H9 (cell line): Measurements from ENCODE around the gene SOCS6. TPM values are rescaled to one million over a fixed set of nuclear protein-coding genes. Genes with fewer than 3 reads are reported as not detected.

Experiments
- DNase-seq: peaks from one replicate; pipeline ENCODE4 v3.0.0-alpha.2; 2017
- H2AFZ ChIP-seq: one replicate; pipeline ENCODE4 v1.6.1; 2013; ENCODE audit warnings: mild to moderate bottlenecking, low read length, control low read depth, moderate library complexity
- H2AK5ac ChIP-seq: 2 replicates; pipeline ENCODE4 v1.6.1; 2013; ENCODE audit warnings: low read length, control low read depth, mixed read lengths; ENCODE audit not compliant: insufficient read length
- H2BK120ac ChIP-seq: one replicate; pipeline ENCODE4 v1.6.1; 2013; ENCODE audit warnings: low read depth, mild to moderate bottlenecking, low read length, control low read depth, inconsistent platforms; ENCODE audit not compliant: poor library complexity, severe bottlenecking
- H2BK12ac ChIP-seq: 2 replicates; pipeline ENCODE4 v1.6.1; 2013; ENCODE audit warnings: low read length, control low read depth, mixed read lengths, low read depth; ENCODE audit not compliant: insufficient read length
- H2BK15ac ChIP-seq: 2 replicates; pipeline ENCODE4 v1.6.1; 2013; ENCODE audit warnings: low read depth, low read length, control low read depth
- H2BK20ac ChIP-seq: one replicate; pipeline ENCODE4 v1.6.1; 2013; ENCODE audit warnings: low read depth, mild to moderate bottlenecking, low read length, control low read depth, inconsistent platforms; ENCODE audit not compliant: poor library complexity, severe bottlenecking
- H2BK5ac ChIP-seq: 2 replicates; pipeline ENCODE4 v1.6.1; 2013; ENCODE audit warnings: low read length, control low read depth, mixed read lengths; ENCODE audit not compliant: insufficient read length
- H3K14ac ChIP-seq: 2 replicates; pipeline ENCODE4 v1.6.1; 2013; ENCODE audit warnings: low read length, control low read depth; ENCODE audit not compliant: insufficient read depth
- H3K18ac ChIP-seq: 2 replicates; pipeline ENCODE4 v1.6.1; 2013; ENCODE audit warnings: low read depth, mild to moderate bottlenecking, mixed read lengths, low read length, control low read depth; ENCODE audit not compliant: insufficient read length
- H3K23ac ChIP-seq: 2 replicates; pipeline ENCODE4 v1.6.1; 2013; ENCODE audit warnings: low read length, control low read depth, mixed read lengths, low read depth; ENCODE audit not compliant: insufficient read length
- H3K23me2 ChIP-seq: 2 replicates; pipeline ENCODE4 v1.6.1; 2013; ENCODE audit warnings: low read depth, mild to moderate bottlenecking, mixed read lengths, low read length, control low read depth; ENCODE audit not compliant: insufficient read length, poor library complexity, severe bottlenecking
- H3K27ac ChIP-seq: 2 replicates; pipeline ENCODE4 v1.5.1; 2013; ENCODE audit warnings: low read length, control low read depth, mixed read lengths, low read depth; ENCODE audit not compliant: insufficient read length
- H3K27me3 ChIP-seq: 2 replicates; pipeline ENCODE4 v1.6.1; 2013; ENCODE audit warnings: low read length, control low read depth, inconsistent platforms; ENCODE audit not compliant: insufficient read depth
- H3K4ac ChIP-seq: 2 replicates; pipeline ENCODE4 v1.6.1; 2013; ENCODE audit warnings: low read depth, mild to moderate bottlenecking, control low read depth, inconsistent platforms, low read length, moderate library complexity
- H3K4me1 ChIP-seq: 2 replicates; pipeline ENCODE4 v1.6.1; 2013; ENCODE audit warnings: low read length, control low read depth, inconsistent platforms; ENCODE audit not compliant: insufficient read depth
- H3K4me2 ChIP-seq: 2 replicates; pipeline ENCODE4 v1.6.1; 2013; ENCODE audit warnings: low read length, control low read depth, mixed read lengths; ENCODE audit not compliant: insufficient read length, insufficient read depth
- H3K56ac ChIP-seq: 2 replicates; pipeline ENCODE4 v1.6.1; 2013; ENCODE audit warnings: low read depth, mild to moderate bottlenecking, mixed read lengths, low read length, control low read depth; ENCODE audit not compliant: insufficient read length
- H3K79me1 ChIP-seq: 2 replicates; pipeline ENCODE4 v1.6.1; 2013; ENCODE audit warnings: low read depth, mild to moderate bottlenecking, moderate library complexity, low read length, control low read depth, inconsistent platforms; ENCODE audit not compliant: insufficient read depth, poor library complexity, severe bottlenecking
- H3K79me2 ChIP-seq: 2 replicates; pipeline ENCODE4 v1.6.1; 2013; ENCODE audit warnings: low read length, control low read depth, inconsistent platforms; ENCODE audit not compliant: insufficient read depth
- H3K9ac ChIP-seq: 2 replicates; pipeline ENCODE4 v1.6.1; 2013; ENCODE audit warnings: low read length, control low read depth, mixed read lengths; ENCODE audit not compliant: insufficient read length; ENCODE audit errors: extremely low read depth
- H3K9me3 ChIP-seq: one replicate; pipeline ENCODE4 v1.6.1; 2013; ENCODE audit warnings: low read depth, low read length, inconsistent platforms; ENCODE audit not compliant: control insufficient read depth
- H3T11ph ChIP-seq: one replicate; pipeline ENCODE4 v1.6.1; 2013; ENCODE audit warnings: mild to moderate bottlenecking, low read length, control low read depth, inconsistent platforms
- H4K20me1 ChIP-seq: one replicate; pipeline ENCODE4 v1.6.1; 2013; ENCODE audit not compliant: control insufficient read depth, insufficient read length, insufficient read depth
- H4K5ac ChIP-seq: 2 replicates; pipeline ENCODE4 v1.6.1; 2013; ENCODE audit warnings: low read depth, mild to moderate bottlenecking, mixed read lengths, low read length, control low read depth; ENCODE audit not compliant: insufficient read length
- H4K8ac ChIP-seq: replicated peaks from 2 replicates; pipeline ENCODE4 v1.6.1; 2013; ENCODE audit warnings: low read length, control low read depth, mixed read lengths, low read depth; ENCODE audit not compliant: insufficient read length
- H4K91ac ChIP-seq: 2 replicates; pipeline ENCODE4 v1.6.1; 2013; ENCODE audit warnings: low read depth, mild to moderate bottlenecking, moderate library complexity, mixed read lengths, low read length, control low read depth; ENCODE audit not compliant: insufficient read length
- H3K27ac Mint-ChIP-seq, 3 experiments: 2 replicates in 2 of 3; 3 replicates in 1 of 3; pipeline ENCODE4 v1.8.0; 2020 to 2021; ENCODE audit warnings: mixed read lengths in 3 of 3, mild to moderate bottlenecking in 1 of 3, moderate library complexity in 1 of 3
- H3K27me3 Mint-ChIP-seq: 2 replicates; pipeline ENCODE4 v1.8.0; 2021; ENCODE audit warnings: low read depth, mild to moderate bottlenecking, moderate library complexity, mixed read lengths
- H3K36me3 Mint-ChIP-seq, 3 experiments: 2 replicates in 2 of 3; 3 replicates in 1 of 3; pipeline ENCODE4 v1.8.0; 2020 to 2021; ENCODE audit warnings: low read depth in 3 of 3, mixed read lengths in 3 of 3; ENCODE audit not compliant: insufficient read depth in 1 of 3
- H3K4me1 Mint-ChIP-seq, 2 experiments: 2 replicates each; pipeline ENCODE4 v1.8.0; 2020; ENCODE audit warnings: mixed read lengths in 2 of 2
- H3K4me3 Mint-ChIP-seq, 2 experiments: 2 replicates in 1 of 2; 3 replicates in 1 of 2; pipeline ENCODE4 v1.8.0; 2020 to 2021; ENCODE audit warnings: mild to moderate bottlenecking in 2 of 2, mixed read lengths in 2 of 2, moderate library complexity in 1 of 2
- H3K9me3 Mint-ChIP-seq, 2 experiments: 2 replicates in 1 of 2; 3 replicates in 1 of 2; pipeline ENCODE4 v1.8.0; 2020; ENCODE audit warnings: mild to moderate bottlenecking in 2 of 2, mixed read lengths in 2 of 2, moderate library complexity in 1 of 2
- CTCF ChIP-seq: fragments of 200-600 bp; sonication (generic); conservative IDR thresholded peaks from 3 replicates; pipeline ENCODE4 v1.8.0; 2021; ENCODE audit warnings: antibody characterized with exemption, mild to moderate bottlenecking
- WGBS: extraction: QIAGEN DNeasy Blood & Tissue Kit; methylation state at CpG from one replicate; pipeline ENCODE4 v1.1.7; 2013; ENCODE audit warnings: missing lambda C conversion rate, low lambda C conversion rate, mixed read lengths; ENCODE audit not compliant: insufficient read length; ENCODE audit errors: extremely low coverage; 5-methylcytosine and 5-hydroxymethylcytosine counted together
- total RNA-seq: library from RNA; stranded (reverse); gene quantifications from 2 replicates; pipeline ENCODE4 v1.2.1, GENCODE V29; 2021

The SOCS6 gene
- total RNA-seq, 1 experiment from 2014 or later, result 24.5 TPM

- Mint-ChIP-seq H3K4me3 (no peak overlapping the region), H3K27me3 (no peaks in the 10 kb centered on the region), H3K36me3 (peaks cover 19 to 30% (median 25%) of the 10 kb centered on the region in 3 experiments), H3K9me3 (peaks cover 6 to 9% of the 10 kb centered on the region in 2 experiments; a peak in 4 of 5 replicates), H3K4me1 (peaks cover 30 to 37% of the 10 kb centered on the region in 2 experiments), H3K27ac (no peak overlapping the region)
- no peak overlapping the region for H3T11ph ChIP-seq
- no peak overlapping the region for H3K4me2 ChIP-seq
- no peak overlapping the region for H4K5ac ChIP-seq
- H3K27me3 ChIP-seq, result no peaks in the 10 kb centered on the region
- no peaks in the 10 kb centered on the region for H3K23me2 ChIP-seq
- no peak overlapping the region for H3K14ac ChIP-seq
- no peak for DNase-seq
- no peaks in the 10 kb centered on the region for H3K79me2 ChIP-seq
- H2BK5ac ChIP-seq, result no peak overlapping the region
- H3K79me1 ChIP-seq, result no peaks in the 10 kb centered on the region
- H3K56ac ChIP-seq, result no peak overlapping the region
- no peak overlapping the region for H3K4ac ChIP-seq
- TF ChIP-seq CTCF, result no peak
- no peaks in the 10 kb centered on the region for H3K4me1 ChIP-seq
- no peak overlapping the region for H2BK15ac ChIP-seq
- no peak overlapping the region for H2BK12ac ChIP-seq
- peaks cover 7% of the 10 kb centered on the region for H3K9me3 ChIP-seq
- no CpG with 5 or more reads among the region's 1 CpG for WGBS
- no peak overlapping the region for H2AK5ac ChIP-seq
- no peak overlapping the region for H2AFZ ChIP-seq
- no peak overlapping the region for H2BK120ac ChIP-seq
- no peak overlapping the region for H3K18ac ChIP-seq
- no peak overlapping the region for H3K23ac ChIP-seq
- H3K27ac ChIP-seq, result no peak overlapping the region
- no peak overlapping the region for H4K8ac ChIP-seq
- H2BK20ac ChIP-seq, result no peak overlapping the region
- no peak overlapping the region for H4K91ac ChIP-seq
- no peak overlapping the region for H3K9ac ChIP-seq
- H4K20me1 ChIP-seq, result no peaks in the 10 kb centered on the region
Observed at GRCh38 chr18:70334264-70334663, 45.4 kb downstream of the SOCS6 start.
